ENCODE results near the gene CAMK4. TPM values are rescaled to one million over a fixed set of nuclear protein-coding genes. Genes with fewer than 3 reads are reported as not detected.

Gene CAMK4
- total and polyA plus RNA-seq, 9 of the 15 experiments (the other 6 are each of a cell fraction or from before 2014, with no cell fraction given), result 0.35 TPM; not detected in 8

DNA sequence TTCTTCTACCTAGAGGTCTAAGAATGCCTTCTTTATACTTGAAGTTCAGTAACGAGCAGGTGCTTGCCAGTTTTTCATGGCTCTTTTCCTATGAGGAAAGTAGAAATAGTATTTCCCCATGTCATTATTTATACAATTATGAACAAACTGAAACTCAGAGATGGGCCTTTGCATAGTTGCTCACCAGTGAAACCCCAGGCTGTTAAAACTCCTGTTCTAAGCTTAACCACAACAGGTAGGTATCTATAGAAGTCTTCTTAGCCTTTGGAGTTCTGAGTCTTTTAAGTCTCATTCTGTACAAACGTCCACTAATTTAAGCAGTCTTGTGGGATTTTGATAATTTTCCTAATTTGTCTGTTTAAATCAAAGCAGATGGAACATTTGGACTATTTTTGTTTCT lies 198.1 kb downstream of the CAMK4 start:
- POLR2A ChIA-PET, result interaction anchor here (0.8 kb wide), 1 partner anchor 48 kb away, joined by 3 read pairs; no protein-coding TSS in a partner anchor
- Histone ChIP-seq H3K27me3 (ENCODE audit: control insufficient read depth in 2 of 2, insufficient read depth in 2 of 2, low read length in 2 of 2) (no peaks in the 10 kb centered on the region), H3K27ac (ENCODE audit: extremely low read depth, low read depth, low read length) (no peak overlapping the region), H2AFZ (ENCODE audit: low read depth, low read length) (no peak overlapping the region), H4K20me1 (replicated peaks; ENCODE audit: control insufficient read depth, insufficient read depth, low read length) (no peaks in the 10 kb centered on the region), H3K9ac (ENCODE audit: insufficient read depth in 1 of 2, low read depth in 2 of 2, low read length in 2 of 2) (no peak overlapping the region), H3K9me1 (ENCODE audit: control insufficient read depth, insufficient read depth, low read length) (no peaks in the 10 kb centered on the region), H3K9me3 (replicated peaks; ENCODE audit: control insufficient read depth, insufficient read depth, low read depth, low read length) (no peaks in the 10 kb centered on the region), H3K79me2 (ENCODE audit: control insufficient read depth, insufficient read depth, low read length) (no peaks in the 10 kb centered on the region), H3K4me3 (no peak overlapping the region), H3K4me2 (ENCODE audit: insufficient read depth, low read length) (no peak overlapping the region), H3K36me3 (ENCODE audit: control insufficient read depth, insufficient read depth, low read length) (no peaks in the 10 kb centered on the region), H3K4me1 (replicated peaks in 1 of 2; ENCODE audit: control insufficient read depth in 2 of 2, insufficient read depth in 2 of 2, low read length in 2 of 2) (no peaks in the 10 kb centered on the region)
- intact Hi-C loops (cut with micrococcal nuclease) (no loop called here), in situ Hi-C loops (cut with MboI) (no loop called here)
- ATAC-seq (no peak), FAIRE-seq (no peak), DNase-seq (ENCODE audit: extremely low read depth in 1 of 4, low spot score in 3 of 4) (no peak)
- 0% methylated on average over 2 of the region's 2 CpGs for WGBS (ENCODE audit: insufficient coverage, low coverage, missing lambda C conversion rate)
- no TSS peak for BruUV-seq (replicated peaks)
- CTCF ChIA-PET (ENCODE audit: low intra/inter-chr PET ratio), result no interaction called here
- no peak for TF ChIP-seq CAMTA2 (CRISPR knock-in tag; conservative IDR thresholded peaks at IDR 0.05)
- TF ChIP-seq, protein P1, sequence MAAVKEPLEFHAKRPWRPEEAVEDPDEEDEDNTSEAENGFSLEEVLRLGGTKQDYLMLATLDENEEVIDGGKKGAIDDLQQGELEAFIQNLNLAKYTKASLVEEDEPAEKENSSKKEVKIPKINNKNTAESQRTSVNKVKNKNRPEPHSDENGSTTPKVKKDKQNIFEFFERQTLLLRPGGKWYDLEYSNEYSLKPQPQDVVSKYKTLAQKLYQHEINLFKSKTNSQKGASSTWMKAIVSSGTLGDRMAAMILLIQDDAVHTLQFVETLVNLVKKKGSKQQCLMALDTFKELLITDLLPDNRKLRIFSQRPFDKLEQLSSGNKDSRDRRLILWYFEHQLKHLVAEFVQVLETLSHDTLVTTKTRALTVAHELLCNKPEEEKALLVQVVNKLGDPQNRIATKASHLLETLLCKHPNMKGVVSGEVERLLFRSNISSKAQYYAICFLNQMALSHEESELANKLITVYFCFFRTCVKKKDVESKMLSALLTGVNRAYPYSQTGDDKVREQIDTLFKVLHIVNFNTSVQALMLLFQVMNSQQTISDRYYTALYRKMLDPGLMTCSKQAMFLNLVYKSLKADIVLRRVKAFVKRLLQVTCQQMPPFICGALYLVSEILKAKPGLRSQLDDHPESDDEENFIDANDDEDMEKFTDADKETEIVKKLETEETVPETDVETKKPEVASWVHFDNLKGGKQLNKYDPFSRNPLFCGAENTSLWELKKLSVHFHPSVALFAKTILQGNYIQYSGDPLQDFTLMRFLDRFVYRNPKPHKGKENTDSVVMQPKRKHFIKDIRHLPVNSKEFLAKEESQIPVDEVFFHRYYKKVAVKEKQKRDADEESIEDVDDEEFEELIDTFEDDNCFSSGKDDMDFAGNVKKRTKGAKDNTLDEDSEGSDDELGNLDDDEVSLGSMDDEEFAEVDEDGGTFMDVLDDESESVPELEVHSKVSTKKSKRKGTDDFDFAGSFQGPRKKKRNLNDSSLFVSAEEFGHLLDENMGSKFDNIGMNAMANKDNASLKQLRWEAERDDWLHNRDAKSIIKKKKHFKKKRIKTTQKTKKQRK (IDR thresholded peaks at IDR 0.05; ENCODE audit: borderline replicate concordance, low read depth, low read length), result no peak
- TF ChIP-seq, protein P2, sequence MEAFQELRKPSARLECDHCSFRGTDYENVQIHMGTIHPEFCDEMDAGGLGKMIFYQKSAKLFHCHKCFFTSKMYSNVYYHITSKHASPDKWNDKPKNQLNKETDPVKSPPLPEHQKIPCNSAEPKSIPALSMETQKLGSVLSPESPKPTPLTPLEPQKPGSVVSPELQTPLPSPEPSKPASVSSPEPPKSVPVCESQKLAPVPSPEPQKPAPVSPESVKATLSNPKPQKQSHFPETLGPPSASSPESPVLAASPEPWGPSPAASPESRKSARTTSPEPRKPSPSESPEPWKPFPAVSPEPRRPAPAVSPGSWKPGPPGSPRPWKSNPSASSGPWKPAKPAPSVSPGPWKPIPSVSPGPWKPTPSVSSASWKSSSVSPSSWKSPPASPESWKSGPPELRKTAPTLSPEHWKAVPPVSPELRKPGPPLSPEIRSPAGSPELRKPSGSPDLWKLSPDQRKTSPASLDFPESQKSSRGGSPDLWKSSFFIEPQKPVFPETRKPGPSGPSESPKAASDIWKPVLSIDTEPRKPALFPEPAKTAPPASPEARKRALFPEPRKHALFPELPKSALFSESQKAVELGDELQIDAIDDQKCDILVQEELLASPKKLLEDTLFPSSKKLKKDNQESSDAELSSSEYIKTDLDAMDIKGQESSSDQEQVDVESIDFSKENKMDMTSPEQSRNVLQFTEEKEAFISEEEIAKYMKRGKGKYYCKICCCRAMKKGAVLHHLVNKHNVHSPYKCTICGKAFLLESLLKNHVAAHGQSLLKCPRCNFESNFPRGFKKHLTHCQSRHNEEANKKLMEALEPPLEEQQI (IDR thresholded peaks at IDR 0.05), result no peak
